GM15510 (cell line): ENCODE data around the gene FANK1.

Experiments used
- POLR2A ChIP-seq: IDR thresholded peaks from 3 replicates; pipeline ENCODE4 v1.6.1; 2011; ENCODE audit warnings: borderline replicate concordance; ENCODE audit not compliant: insufficient read length; ENCODE audit errors: extremely low read depth

Gene FANK1

DNA sequence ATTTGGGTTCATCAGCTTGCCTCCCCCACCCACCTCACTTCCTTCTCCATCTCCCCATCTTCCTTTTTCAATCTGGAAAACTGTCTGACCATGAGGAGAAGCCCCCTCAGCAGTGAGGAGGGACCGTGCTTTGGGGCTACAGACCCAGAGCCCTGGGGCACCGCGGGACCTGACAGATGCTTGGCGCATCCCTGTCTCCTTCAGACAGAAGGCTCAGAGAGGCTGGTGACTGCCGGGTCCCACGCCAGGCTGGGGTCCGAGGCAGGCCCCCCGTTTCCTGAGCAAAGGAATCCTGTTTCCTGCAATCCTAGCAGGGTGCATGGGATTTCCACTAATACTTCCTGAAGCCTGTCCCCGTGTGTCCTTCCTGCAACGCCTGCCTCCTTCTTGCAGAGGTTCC, 147.0 kb downstream of the FANK1 start:
- TF ChIP-seq POLR2A = no peak

DNA sequence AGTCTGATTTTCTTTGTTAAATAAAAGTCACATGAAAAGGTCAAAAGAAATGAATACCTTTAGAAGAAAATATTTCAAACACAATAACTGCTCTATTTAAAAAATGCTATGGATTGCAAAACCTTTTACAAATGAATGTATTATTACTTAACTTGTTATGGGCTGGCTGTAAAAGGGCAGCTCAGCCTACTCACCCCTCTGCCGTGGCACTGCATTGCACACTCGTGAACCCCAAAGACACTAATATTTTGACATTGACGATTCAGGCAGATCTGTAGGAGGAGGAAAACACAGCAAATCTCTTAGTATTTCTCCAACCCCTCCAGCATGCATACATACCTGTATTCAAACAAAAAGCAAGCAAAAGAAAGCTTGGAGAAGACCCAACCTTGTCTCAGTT, 149.5 kb downstream of the FANK1 start:
- no peak for TF ChIP-seq POLR2A

DNA sequence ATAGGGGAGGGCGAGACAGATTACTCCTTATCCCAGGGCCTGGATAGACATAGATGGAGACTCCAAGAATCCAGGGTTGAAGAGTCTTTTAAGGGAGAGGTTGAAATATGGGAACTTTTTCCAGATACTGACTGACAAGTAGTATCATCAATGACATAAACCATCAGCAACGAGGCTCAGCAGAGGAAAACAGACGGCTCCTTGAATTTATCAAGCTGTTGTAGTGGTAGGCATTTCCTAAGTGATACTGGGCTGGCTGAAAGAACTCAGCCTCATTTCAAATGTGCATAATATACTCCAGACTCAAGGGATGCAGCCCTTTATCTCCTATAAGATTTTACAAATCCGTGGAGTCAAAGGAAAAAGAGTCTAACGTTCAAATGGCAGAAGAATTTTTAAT, 150.5 kb downstream of the FANK1 start:
- no peak for TF ChIP-seq POLR2A

DNA sequence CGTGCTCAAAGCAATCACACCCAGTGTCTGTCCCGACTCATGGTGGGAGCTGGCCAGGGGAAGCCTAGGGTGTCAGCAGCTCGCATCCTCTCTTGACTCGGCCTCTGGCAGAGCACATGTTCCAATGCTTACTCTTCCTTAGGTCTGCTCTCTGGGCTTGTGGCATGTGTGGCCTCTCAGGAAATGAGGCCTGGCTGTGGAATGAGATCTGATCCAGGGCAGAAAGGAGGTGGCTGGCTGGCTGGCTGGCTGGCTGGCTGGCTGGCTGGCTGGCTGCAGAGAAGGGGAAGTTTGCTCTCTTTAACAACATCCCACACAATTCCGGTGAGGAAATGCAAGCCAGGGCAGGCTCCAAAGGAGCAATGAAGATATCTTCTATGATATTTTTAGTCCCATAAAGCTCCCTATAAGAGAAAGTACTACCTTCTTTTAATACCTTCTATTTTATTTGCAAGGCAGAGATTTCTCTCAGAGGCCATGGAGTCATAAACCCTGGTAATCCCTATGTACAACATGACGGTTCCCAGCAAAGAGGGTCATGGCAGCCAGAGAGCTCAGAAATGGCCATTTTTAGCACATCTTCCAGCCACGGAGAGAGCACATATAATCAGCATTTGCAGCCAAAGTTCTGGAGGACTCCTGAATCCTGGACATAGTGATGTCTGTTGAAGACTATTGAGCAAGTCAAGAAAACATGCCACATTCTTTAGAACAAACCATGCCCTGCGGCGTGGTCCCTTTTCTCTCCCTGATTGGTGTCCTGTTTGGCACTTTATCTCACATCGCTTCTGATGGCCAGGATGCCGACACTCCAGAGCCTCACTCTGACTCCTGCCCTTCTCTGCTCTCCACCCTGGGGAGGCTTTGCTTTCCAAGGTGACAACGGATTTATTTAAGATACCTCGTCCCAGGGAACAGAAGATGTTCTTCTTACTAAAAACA, 153.7 kb downstream of the FANK1 start:
- TF ChIP-seq POLR2A = no peak

DNA sequence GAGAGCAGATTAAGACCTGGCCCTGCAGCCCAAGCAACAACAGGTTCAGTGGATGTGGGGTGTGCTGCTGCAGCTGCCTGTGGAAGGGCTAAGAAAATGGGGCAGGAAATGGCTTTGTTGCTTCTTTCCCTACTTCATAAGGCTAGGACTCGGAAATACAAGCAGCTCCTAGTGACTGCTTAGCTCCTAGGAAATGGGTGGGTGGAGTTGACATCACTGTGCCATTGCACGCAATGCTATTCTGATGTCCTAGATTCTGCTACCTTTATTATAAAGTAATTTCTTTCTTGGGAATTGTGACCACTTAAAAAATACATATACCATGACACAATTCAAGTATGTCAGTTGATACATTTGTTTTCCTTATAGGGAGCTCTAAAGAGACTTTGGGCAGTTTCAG, 155.8 kb downstream of the FANK1 start:
- TF ChIP-seq POLR2A = no peak

DNA sequence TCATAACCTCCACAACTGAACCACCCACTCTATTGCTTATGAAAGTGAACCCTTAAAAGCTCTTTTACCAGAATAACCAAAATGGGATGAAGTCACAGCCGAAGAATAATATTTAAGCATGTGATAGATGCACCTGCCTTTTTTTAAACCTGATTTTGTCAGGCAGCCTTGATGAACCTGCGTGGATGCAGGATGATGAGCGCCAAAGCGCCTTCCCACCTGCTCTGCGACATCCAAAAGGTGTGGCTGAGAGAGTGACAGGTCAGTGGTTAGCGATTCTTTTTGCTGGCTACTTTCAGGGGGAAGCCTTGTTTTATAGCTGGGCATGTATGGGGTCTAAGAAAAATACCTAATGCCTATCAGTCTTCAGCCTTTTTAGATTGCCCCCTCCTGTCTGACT, 157.8 kb downstream of the FANK1 start:
- no peak for TF ChIP-seq POLR2A

- no peak for TF ChIP-seq POLR2A
These were observed 161.1 kb downstream of the FANK1 start for GRCh38 chr10:126057494-126057893.

DNA sequence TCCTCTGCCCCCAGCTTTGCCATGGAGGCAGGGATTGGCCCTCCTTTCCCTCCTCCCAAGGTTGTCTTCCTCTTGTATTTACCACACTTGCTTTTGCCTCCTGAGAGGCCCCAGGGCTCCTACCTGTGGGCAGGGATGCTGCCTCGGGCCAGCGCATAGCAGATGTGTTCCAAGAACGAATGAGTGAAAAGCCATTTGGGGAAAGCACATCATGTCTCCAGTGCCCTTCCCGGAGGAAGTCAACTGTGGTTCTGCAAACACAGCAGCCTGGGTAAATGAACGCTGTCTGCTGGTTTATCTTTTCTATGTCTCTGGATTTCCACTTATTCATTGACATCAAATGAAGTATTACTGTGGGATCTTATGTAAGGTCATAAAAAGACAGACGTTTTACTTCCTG, 161.7 kb downstream of the FANK1 start:
- no peak for TF ChIP-seq POLR2A

GRCh38 chr10:126058507-126058906, 162.1 kb downstream of the FANK1 start:
- TF ChIP-seq POLR2A = no peak
